COLO829 (cell line): ENCODE measurements around the gene BANK1.

Experiments used
- DNase-seq: peaks from one replicate; pipeline ENCODE4 v3.0.0; 2012; ENCODE audit warnings: low spot score

BANK1 gene

GRCh38 chr4:101956068-101956825 is 165.7 kb downstream of the BANK1 start:
- DNase-seq = no peak

DNA sequence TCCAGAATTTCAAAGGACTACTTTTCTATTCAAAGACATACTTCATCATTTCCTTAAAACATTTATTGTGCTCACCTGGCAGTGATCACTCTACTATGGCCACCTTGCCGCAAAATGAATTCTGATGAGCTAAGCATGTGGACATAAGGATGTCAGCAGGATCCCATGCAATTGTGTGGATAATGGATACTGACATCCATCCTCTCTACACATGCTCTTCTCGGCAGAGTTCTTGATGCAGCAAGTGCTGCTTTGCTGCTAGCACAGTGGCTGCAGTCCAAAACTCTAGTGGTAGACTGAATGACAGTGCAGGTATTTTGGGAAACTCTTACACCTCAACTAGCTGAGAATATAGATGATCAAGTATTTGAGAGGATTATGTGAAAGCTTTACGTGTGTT is 168.0 kb downstream of the BANK1 start:
- no peak for DNase-seq

DNA sequence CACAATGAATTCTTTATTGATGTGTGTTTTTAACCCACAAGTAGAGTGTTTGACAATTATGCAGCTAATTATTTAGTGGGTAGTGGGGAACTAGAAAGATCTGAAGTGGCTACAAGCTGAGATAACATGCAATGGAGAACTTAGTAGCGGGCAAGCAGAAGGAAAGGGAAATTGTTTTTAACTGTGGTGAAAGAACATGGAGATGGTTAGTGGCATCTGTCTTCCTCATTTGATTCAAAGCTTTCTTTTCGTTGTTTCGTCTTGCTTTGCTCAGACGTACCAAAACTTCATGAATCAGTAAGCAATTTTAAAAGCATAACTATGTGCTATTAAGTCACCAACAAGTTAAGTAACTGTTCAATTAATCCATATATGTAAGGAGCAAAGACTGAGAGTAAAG is 169.9 kb downstream of the BANK1 start:
- DNase-seq = no peak

DNA sequence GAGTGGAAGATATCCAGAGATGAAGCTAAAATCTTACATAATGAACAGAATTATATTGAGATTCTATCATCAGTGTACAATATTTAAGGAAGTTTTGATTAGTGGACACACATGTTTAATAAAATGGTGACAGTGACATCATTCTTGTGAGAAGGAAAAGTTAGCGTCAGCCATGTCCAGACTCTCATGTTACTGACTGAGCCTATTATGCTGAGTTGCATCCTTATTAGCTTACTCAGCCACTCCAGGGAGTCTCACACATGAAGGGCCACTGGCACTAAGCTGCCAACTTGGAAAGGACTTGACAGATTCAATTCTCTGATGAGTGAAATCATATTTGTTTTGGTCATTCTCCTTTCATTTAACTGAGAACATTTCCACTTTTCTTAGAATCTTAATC is 170.6 kb downstream of the BANK1 start:
- peak; percentile 36 for DNase-seq

DNA sequence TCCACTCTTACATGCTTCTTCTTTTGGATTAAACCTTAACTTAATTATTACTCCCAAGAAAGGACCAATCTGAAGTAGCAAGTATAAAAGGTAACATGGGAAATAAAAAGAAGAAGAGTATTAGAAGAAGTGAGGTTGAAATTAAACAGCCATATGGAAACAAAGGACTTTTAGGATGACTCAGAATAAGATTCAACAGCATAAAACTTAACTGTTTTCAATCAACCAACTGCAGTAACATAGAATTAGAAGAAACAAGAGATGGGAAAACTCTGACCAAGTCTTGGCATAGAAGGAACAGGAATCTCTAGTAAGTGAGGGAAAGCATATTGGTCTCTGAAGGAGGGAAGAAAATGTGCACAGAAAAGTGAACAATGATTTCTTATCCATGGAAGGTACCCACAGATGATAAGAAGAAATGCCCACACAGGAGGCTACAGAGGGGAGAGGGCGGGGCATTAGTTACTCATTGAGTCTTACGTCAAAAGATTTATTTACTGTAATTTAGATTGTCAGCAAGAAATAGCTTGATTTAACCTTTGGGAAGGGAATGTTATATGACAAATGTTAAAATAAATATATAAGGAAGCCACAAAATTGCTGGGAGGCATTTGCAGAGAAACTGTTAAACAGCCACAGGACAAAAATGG is 177.3 kb downstream of the BANK1 start:
- no peak for DNase-seq

- DNase-seq = no peak
Observed at GRCh38 chr4:101968364-101968763, 177.8 kb downstream of the BANK1 start.

- DNase-seq = no peak
Observed at GRCh38 chr4:101969965-101970364, 179.4 kb downstream of the BANK1 start.

- no peak for DNase-seq
Observed at GRCh38 chr4:101970547-101971155, 180.1 kb downstream of the BANK1 start.

GRCh38 chr4:101972791-101973190 is 182.3 kb downstream of the BANK1 start:
- no peak for DNase-seq

DNA sequence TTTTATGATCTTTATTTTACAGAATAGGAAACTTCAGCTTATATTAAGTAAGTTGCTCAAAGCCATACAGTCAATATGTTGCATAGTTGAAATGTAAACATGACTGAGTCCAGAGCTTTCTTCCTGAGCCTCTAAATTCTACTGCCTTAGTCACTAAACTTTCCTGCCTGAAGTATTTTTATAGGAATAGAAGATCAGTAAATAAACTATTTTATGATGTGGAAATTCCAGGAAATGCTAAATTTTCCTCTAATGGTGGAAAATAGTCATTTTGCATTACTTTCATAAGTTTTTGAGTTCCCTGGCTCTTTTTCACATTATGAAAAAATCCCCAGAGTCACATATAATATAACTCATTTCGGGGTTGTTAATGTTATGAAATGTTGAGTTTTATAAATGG is 182.8 kb downstream of the BANK1 start:
- no peak for DNase-seq

DNA sequence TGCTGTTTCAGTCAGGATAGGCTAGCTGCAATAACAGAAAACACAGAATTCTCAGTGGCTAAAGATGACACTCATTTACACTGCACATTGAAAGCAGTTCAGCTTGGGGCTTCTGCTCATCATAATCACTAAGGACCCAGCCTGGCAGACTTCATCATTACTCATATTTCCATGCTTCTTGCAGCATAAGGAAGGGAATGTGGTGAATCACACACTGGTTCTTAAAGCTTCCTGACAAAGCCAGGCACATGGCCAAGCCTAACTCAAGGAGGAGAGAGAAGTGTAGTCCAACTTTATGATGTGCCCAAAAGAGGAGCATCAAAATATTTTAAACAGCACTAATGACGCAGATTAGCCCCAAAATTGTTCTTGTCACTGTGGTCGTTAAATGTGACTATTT is 186.5 kb downstream of the BANK1 start:
- DNase-seq = peak; percentile 31

GRCh38 chr4:101981756-101982155 is 191.2 kb downstream of the BANK1 start:
- no peak for DNase-seq

DNA sequence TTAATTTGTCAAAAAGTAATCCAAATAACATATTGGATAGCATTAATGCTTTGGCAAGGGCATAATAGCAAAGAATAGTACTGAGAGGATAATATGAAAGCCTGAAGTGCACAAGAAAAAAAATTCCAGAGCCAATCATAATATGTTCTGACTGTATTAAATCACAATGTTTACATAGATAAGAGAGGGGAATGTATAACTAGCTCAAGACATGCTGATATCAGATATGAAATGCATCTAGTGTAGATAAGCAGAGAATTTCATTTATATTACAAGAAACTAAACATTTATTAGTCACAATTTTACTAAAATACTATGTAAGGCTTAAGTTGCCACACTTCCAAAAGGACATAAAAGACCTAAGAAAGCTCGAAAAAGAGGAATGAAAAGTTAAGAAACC is 193.3 kb downstream of the BANK1 start:
- no peak for DNase-seq

DNA sequence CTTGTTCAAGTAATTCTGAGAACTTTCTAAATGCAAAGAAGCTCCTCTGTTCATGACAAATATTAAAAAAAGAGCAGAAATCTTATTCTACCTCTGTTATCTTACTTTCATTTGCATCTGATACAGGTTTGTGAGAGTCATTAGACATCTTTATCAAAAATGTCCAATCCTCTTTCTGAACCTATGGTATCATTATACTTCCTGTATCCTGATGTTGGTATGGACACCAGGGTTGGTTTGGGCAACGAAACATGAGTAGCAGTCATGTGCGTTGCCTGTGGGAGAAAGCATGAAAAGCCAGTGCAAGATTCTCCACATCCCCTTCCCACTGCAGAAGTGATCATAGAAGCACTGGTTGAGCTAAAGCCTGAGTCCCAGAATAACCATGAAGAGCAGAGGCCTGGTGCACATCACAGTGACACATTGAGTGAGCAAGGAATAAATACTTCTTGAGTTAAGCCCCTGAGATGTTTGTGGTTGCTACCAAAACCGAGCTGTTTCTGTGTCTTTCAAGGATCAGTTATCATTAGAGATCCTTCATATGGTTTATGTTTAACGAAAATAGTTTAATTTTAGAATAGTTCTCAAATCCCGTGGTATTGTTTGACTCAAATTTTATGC is 197.2 kb downstream of the BANK1 start:
- no peak for DNase-seq

DNA sequence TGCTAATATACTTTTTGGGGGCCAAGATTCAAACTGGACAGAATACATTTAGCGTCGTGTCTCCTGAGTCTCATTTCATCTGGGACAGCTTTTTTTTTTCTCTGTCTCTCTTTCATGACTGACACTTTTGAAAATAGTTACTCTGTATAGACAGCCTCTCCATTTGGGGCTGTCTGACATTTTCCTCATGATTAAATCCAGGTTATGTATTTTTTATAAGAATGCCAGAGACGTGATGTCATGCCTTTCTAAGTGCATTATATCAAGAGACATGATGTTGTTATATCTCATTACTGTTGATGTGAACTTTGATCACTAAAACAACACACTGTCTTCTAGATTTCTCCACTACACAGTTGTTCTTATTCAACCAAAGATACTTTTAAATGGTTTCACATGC is 199.0 kb downstream of the BANK1 start:
- DNase-seq = no peak

- DNase-seq = no peak
Observed at GRCh38 chr4:101992446-101992845, 201.9 kb downstream of the BANK1 start.

- no peak for DNase-seq
Observed at GRCh38 chr4:101993002-101993841, 202.7 kb downstream of the BANK1 start.

GRCh38 chr4:101993842-101994775 is 203.6 kb downstream of the BANK1 start:
- no peak for DNase-seq

DNA sequence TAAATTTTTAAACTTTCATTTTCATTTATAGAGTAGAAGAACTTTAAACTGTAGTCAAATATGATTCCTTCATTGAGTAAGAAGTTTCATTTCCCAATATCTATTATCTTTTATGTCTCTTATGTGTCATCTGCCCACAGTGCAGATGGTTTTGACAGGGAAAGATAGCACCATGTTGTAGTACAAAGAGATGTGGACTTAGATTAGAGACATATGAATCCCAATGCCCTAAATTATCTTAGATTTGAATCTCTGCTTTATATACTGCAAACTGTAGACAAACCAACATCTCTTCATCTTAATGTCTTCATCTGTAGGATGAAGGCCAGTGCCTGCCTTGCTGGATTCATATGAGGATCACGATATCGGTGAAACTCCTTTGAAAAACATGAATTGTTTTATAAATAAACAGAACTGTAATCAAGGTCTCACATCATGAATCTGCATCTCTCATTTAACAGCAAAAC is 217.5 kb downstream of the BANK1 start:
- DNase-seq = no peak

GRCh38 chr4:102008711-102009110 is 218.2 kb downstream of the BANK1 start:
- DNase-seq = no peak

- no peak for DNase-seq
Observed at GRCh38 chr4:102022343-102022742, 231.8 kb downstream of the BANK1 start.
